HG03354 (cell line): ENCODE measurements around the gene TMEM266.

Experiments
- ATAC-seq: cut with Tn5 transposase; IDR thresholded peaks from one replicate; pipeline ENCODE4 v1.9.1; 2021; ENCODE audit warnings: mild to moderate bottlenecking; ENCODE audit not compliant: unreplicated experiment, poor library complexity, severe bottlenecking

Gene TMEM266

GRCh38 chr15:76159282-76159681 is 99.5 kb downstream of the TMEM266 start:
- ATAC-seq, result no peak

DNA sequence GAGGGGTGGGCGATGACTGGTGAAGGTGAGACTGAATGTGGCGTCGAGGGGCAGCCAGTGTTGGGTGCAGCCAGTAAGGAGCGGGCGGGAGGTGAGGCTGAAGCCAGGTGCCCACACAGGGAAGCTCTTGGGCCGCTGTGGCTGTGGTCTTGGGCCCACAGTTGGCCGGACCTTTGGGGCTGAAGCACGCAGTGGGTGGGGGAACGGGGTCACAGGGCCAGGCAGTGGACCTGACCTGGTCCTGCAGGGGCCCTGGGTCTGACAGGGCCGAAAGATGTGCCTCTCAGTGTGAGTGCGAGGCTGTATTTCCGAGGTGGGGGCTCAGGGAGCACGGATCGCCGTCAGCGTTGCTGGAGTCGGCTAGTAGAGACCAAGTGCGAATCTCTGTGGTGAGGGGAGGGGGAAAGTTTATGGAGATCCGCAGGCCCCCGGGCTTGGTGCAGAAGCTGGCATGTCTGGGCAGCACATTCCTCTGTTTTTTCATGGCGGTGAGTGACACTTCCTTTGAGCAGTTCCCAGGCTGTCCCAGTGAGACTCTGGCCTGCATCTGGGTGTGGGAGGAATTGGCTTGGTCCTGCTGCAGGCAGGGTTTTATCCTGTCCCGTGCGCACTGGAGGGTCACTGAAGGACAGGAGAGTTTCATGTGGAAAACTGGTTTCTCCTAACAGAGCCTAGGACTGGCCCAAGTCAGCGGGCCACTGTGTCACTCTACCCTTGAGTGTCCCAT is 100.8 kb downstream of the TMEM266 start:
- no peak for ATAC-seq

GRCh38 chr15:76161153-76162035 is 101.6 kb downstream of the TMEM266 start:
- no peak for ATAC-seq

DNA sequence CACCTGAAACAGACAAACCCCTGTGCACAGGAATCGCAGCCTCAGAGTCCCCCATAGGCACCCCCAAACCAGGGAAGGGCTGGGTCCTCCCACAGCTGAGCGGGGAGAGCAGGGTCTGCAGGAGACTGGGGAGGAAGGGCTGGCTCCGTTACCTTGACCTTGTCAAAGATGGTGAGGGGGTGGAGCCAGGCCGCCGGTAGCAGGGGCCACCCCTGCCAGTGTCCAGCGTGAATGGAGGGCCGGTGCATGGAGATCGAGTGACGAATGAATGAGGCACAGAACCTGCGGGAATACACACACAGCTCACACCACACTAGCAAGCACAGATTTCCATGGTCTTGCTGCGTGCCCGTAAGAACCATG is 102.2 kb downstream of the TMEM266 start:
- ATAC-seq, result no peak

GRCh38 chr15:76162784-76163456 is 103.1 kb downstream of the TMEM266 start:
- no peak for ATAC-seq

DNA sequence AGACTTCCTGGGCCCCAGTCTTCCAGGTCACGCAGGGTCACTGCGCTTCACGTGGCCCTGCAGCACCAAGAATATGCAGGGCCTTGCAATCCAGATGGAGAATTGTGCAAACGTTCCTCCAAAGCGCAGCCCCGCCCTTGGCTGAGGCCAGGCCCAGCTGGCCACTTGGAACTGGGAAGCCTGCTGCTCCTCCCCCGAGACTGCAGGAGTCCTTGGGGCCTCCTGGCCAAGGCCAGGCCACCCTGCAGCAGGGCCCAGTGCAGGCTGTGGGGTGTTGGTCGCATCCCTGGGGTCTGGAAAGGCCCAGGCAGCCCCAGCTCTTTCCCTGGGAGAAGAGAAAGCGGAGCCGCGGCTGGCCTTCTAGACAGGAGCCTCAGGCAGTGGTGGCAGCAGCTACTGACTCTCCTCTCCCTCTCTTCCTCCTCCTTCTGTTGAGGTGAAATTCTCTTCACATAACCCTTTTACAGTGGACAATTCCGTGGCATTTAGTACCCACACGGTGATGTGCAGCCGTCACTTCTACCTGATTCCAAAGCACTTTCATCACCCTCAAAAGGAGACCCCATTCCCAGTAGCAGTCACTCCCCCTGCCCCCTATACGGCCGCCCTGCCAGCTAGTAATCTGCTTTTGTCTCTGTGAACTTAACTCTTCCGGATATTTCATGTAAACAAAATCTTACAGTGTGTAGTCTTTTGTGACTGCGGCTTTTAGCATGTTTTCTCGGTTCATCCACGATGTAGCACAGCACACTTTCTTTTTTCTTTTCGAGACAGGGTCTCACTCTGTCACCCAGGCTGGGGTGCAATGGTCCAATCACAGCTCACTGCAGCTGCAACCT is 103.9 kb downstream of the TMEM266 start:
- no peak for ATAC-seq

DNA sequence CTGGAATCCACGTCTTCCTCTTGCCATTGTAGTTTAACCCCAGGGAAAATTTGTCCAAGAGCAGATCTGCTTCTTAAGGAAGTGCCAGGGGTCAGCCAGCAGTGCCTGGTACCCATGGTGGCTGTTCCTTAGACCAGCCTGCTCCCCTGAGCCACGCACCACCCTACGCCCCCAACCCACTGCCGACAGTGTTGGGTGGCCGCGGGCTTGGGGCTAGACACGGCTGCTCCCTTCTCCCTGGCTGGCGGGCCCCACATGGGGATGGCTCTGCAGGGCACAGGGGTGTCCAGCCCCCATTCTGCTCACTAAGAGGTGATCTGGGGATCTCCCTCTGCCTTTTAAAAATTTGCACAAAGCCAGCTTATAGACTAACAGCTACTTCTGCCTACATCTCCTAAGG is 104.8 kb downstream of the TMEM266 start:
- no peak for ATAC-seq

DNA sequence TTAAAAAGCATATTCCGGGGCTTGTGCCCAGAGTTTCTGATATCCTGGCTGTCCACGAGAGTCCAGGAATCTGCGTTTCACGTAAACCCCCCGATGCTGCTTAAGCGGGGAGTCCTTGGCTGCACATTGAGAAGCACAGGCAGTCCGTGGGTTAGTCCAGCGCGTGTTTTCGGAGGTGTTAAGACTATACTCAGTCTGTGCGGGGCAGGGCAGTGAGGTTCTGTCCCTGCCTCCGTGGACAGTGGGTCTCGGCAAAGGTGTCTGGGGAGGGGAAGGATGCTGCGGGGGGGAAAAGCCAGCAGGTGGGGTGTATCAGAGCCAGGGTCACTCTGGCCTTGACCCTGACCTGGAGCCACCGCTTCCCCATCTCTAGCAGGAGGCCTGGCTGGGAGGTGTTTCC is 106.2 kb downstream of the TMEM266 start:
- no peak for ATAC-seq

GRCh38 chr15:76168237-76168984 is 108.6 kb downstream of the TMEM266 start:
- ATAC-seq, result no peak

- ATAC-seq, result no peak
These were observed 109.2 kb downstream of the TMEM266 start for GRCh38 chr15:76169018-76169417.

DNA sequence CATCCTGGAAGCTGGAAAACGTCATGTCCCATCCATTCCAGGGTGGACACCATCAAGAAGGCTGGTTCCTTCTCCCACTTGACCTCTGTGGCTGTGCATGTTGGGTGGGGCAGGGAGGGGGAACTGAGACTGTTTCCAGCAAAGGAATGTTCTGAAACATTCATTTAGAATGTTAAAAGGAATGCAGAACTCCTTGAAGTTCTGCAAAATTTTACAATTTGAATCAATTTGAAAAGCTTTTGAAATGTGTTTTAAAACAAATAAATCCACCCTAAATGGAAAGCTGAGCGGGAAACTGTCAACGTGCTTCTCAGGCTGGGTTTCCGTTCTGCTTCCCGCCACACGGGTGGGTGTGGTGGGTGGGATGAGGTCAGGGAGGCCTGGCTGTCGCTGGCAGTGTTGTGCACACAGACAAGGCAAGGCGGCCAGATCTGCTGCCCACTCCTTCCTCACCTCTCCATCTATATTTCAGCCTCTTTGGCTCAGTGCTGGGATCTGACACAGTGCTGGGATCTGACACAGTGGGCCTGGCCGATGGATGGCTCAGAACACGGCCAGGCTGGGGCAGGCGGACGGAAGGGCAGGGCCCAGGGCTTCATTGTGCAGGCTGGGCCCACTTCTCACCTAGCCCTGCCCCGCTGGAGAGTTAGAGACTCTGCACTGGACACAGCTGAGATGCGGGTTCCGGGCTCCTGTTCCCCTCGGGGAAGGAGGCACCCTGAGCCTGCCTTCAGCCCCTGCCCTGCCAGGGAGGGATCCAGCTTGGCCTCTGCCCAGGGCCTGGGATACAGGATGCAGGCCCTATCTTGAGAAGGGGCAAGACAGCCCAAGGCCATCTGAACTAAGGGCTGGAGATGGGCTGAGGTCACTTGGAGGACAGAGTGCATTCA is 110.4 kb downstream of the TMEM266 start:
- ATAC-seq, result no peak

DNA sequence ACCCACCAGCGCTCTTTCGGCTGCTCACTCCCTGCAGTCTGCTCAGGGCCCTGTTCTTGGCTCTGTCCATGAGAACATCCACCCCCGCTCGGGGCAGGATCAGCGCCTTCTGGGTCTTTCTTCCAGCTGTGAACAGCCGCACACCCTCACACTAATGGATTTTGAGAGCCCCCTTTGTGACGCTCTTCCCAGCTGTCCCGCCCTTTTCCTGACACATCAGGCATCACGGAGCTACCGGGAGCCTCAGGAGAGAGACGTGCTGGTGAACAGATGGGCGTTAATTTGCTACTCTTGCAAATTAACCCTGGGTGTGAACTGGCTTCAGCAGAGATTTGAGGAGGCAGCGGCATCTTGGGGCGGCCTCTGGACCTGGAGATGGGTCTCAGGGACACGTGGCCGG is 113.0 kb downstream of the TMEM266 start:
- no peak for ATAC-seq

- ATAC-seq, result no peak
These were observed 113.6 kb downstream of the TMEM266 start for GRCh38 chr15:76173317-76173834.

- no peak for ATAC-seq
These were observed 114.9 kb downstream of the TMEM266 start for GRCh38 chr15:76174654-76175053.

DNA sequence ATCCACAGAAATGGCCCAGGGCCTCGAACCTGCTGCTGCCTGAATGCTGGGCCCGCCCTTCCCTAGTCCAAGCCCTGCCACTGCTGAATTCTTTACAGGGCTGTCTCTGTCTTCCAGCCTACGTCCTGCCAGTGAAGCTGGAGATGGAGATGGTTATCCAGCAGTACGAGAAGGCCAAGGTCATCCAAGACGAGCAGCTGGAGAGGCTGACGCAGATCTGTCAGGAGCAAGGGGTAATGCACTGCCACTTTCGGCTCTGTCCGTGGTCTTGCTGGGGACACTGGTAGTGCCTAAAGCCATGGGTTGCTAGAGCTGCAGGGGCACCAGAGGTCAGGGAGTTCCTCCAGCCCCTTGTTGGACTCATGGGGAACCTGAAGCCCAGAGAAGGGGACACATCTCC is 115.7 kb downstream of the TMEM266 start:
- ATAC-seq, result no peak

GRCh38 chr15:76176059-76176458 is 116.3 kb downstream of the TMEM266 start:
- ATAC-seq, result no peak

GRCh38 chr15:76176487-76177085 is 116.8 kb downstream of the TMEM266 start:
- ATAC-seq, result no peak
